GM20431 (cell line): ENCODE data around the gene ILF2.
"Not testable (repeated sequence)": the region's sequence is repeated elsewhere in the genome, so short reads cannot be mapped to it uniquely, and the experiment has no call there.

Experiments used
- in situ Hi-C: fragments of 300-500 bp; cut with MseI, MboI; formaldehyde crosslinking; loops from one replicate; pipeline ENCODE4 v1.15.0; 2020; ENCODE audit warnings: low sequenced_read_pairs; ENCODE audit not compliant: unreplicated experiment

The ILF2 gene

DNA sequence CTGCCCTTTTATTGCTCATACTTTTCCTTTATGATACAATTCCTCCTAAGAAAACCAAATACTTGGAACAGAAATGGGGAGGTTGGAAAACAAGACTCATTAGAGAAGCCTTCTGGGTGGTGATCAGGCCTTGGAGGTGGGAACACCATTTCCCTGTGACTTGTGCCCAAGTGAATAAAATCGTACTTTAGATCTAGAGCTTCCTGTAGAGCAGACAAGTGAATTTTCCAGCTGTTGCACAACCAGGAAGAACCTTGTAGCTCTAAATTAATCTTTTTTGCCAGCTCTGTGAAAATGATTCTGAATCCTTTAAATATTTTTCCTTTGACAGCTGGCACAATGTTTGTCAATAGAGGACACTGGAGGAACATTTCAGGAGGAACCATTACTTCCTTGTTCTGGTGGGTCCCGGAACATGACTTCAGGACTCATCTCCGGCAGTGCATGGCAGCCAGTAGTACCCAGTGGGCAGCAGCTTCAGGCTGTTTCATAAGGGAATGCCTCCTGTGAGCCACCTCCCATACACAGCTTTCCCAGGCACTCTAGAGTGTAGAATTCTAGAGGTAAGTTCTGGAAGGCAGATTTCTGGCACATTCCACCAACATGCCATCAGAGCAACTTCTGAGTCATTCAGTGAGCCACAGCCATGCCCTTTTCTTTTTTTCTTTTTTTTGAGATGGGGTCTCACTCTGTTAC, 17.8 kb downstream of the ILF2 start:
- in situ Hi-C loops, result loop anchor here (25.0 kb wide), 1 partner anchor 334 kb away; the partner anchor contains the start of genes JTB, RAB13 and RPS27

DNA sequence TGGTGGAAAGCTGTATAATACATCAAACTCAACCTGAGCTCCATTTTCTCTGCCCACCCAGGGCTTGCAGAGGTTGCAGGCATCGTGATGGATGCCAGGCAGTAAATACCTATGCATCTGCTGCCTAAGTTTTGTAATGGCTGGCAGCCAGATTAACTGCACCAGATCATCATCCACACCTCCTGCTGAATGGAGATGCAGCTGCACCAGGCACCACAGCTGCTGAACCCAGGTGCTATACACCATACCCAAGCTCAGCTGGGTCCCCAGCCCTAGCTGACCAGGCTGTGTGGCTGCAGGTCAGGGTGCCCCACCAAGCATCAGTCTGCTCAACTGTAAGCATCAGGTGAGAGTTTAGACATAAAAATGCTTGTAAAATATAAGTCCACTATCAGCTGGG, 19.0 kb downstream of the ILF2 start:
- in situ Hi-C loops, result loop anchor here (25.0 kb wide), 1 partner anchor 336 kb away; the partner anchor contains the start of genes JTB, RAB13 and RPS27

DNA sequence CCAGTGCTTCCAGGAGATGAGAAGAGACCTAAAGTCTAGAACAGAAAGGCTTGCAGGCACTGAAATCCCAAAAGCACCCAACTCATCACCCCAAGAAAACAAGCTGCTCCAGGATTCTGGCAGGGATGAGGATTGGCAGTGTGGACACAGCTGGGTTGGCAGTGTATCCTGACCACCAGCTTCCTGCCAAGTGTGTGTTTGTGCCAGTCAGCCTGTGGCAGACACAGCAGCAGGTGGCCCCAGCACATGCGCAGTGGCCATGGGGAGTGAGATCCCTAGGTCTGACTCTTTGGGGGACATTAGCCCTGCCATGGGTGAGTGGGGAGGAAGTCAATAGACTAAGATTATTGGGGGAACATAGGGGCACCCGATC, 20.9 kb downstream of the ILF2 start:
- in situ Hi-C loops, result loop anchor here (25.0 kb wide), 1 partner anchor 337 kb away; the partner anchor contains the start of genes JTB, RAB13 and RPS27

DNA sequence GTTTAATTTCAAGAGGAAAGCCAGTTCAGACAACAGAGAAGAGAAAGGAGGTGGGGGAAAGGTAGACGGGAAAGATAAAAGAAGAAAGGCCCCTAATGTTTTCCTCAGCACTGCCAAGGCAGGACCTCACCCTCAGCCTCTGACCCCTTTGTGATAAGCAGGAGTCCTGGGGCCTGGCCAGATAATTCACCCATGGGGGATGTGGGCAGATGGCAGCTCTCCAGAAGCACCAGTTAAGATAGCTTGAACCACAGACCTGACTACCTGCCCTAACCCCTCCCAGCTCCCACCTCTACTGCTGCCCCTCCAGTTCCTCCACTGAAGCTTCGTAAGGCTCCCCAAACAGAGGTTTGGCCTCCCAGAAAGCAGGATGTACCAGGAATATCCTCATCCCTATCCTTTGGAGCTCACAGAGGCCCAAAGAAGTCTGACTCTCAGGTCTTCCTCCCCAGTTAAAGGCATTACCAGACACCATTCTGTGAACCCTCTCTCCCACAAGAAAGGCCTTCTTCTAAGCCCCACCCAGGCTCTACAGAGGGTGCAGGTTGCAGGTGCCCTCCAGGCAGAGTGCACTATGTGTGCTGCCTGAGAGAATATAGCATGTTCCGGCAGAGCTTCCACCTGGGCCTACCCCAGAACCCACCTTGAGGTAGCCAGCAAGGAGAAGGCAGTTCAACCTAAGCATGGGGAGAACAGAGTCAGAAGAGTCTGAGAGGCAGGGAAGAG, 21.5 kb downstream of the ILF2 start:
- in situ Hi-C loops, result no loop called here

DNA sequence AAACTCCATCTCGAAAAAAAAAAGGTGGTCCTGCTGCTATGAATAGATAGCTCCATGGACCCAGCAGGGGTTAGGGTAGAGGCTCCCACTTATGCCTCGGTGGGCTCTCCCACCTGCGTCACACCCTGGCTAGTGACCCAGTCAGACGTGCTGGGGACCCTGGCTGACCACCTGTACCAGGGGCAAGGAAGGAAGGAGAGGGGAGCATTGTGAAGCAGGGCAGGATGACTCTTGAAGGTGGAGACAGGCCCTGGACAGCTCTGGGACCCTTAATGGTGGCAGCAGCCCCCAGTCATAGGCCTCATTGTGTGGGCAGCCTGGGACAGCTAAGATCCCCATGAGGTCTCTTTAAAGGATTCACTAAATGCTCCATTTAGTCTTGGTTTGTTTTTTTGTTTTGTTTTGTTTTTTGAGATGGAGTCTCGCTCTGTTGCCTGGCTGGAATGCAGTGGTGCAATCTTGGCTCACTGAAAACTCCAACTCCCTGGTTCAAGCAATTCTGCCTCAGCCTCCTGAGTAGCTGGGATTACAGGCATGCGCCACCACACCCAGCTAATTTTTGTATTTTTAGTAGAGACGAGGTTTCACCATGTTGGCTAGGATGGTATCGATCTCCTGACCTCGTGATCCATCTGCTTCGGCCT, 22.7 kb downstream of the ILF2 start:
- in situ Hi-C loops, result no loop called here

DNA sequence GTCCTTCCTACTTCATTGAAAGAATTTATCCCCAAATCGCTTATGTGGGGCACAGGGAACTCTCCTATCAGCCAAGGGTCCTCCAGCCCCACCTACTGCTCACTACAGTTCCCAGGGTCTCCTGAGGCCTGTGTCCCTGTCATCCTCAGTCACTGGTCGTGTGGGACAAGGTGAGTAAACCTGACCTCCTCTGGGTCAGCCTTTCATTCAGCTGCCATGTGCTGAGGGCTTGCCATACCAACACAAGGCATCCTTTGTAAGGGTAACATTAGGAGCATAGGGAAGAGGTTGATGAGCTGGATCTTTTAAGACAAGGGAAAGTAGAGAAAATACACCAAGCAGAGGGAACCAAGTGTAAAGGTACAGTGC, 23.5 kb downstream of the ILF2 start:
- in situ Hi-C loops, result no loop called here

DNA sequence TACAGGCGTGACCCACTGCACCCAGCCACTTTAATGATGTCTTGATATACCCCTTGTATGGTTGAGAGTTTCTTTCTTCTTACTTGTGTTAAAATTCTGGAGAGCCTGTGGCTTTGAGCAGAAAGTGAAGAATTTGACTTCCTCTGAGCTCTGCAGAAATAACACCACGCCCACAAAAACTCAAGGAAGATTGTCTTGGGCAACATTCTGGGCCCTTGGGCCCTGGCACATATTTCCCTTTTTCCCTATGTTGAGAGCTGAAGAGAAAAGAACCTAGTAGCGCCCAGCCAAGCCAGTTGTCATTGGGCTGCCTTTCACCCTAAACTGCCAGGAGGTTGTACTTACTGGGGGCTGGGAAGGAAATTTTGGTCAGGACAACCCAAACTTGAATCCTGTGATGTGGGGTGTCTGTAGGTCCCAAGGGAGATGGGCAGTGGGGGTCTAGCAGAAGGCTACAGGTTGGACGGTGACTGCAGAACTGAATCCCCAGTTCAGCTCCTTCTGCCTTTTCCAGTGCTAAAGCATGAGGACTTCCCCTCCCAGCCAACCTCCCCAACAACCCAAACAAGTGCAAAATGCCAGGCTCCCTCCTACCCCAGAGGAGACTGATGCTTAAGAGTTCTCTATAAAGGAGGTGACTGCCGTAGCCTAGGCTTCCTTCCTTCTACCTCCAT, 24.0 kb downstream of the ILF2 start:
- in situ Hi-C loops, result no loop called here

DNA sequence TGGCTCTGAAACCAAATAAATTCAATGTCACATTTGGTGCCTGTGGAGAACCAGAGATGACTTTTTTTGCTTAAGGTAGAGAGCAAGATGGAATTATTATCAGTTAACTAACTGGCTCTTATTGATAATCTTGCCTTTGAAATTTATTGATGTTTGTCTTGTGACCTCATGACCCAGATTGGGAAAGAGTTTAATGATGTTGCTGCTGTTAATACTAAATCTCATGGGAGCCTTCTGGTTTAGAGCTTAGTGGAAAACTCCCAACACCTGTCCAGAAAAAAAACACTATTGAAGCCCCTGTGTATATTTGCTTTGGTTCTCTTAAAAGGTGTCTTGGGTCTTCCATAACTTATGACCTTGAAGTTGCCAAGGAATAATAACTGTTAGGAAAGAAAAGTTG, 27.0 kb downstream of the ILF2 start:
- in situ Hi-C loops, result no loop called here

DNA sequence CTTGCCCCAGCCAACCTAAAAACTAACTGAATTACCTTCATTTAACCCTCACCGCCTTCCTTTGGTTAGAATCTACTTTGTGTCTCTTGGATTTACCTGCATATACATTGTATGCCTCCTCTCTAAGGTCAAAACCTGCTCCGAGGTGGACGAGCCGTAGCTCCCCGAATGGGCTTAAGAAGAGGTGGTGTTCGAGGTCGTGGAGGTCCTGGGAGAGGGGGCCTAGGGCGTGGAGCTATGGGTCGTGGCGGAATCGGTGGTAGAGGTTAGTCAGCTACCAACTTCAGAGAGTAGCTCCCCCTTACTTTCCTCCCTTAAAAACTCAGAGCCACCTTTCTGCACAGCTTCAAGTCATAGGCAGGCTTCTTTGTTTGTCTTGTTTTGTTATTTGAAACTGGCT, 27.7 kb downstream of the ILF2 start:
- in situ Hi-C loops, result no loop called here

DNA sequence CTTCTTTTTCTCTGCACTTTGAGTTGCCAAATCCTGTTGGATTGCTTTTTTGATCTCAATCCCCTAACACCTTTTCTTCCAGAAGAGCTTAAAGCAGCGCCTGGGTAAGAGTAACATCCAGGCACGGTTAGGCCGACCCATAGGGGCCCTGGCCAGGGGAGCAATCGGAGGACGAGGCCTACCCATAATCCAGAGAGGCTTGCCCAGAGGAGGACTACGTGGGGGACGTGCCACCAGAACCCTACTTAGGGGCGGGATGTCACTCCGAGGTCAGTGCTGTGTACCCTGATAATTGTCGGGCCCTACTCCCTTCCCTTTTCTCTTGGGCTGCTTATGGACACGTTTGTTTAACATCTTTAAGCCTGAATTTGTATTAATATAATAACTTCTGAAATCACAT, 28.6 kb downstream of the ILF2 start:
- in situ Hi-C loops, result no loop called here

DNA sequence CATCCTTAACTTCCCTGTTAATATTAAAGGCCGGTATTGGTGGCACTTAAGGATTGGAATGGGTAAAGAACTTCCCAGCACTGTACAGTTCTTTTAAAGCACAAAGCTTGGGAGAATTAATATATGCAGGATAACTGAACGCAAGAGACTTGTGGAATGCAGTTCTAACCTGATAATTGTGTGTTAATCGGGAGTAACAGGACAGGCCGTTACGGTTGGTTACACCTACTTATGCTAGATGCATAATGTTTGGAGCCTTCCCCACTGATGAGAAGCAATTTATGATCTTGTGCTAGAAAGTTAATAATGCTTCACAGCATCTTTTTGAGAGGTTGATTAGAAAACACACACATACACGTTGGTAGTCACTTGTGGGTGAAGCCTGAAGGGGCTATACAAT, 29.9 kb downstream of the ILF2 start:
- in situ Hi-C loops, result no loop called here

DNA sequence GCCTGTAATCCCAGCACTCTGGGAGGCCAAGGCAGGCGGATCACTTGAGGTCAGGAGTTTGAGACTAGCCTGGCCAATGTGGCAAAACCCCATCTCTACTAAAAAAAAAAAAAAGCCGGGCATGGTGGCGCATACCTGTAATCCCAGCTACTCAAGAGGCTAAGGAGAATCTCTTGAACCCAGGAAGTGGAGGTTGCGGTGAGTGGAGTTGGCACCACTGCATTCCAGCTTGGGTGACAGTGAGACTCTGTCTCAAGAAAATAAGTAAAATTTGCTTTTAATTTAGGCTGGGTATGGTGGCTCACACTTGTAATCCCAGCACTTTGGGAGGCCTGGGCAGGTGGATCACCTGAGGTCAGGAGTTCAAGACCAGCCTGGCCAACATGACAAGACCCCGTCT, 30.6 kb downstream of the ILF2 start:
- in situ Hi-C loops, result not testable (repeated sequence)

DNA sequence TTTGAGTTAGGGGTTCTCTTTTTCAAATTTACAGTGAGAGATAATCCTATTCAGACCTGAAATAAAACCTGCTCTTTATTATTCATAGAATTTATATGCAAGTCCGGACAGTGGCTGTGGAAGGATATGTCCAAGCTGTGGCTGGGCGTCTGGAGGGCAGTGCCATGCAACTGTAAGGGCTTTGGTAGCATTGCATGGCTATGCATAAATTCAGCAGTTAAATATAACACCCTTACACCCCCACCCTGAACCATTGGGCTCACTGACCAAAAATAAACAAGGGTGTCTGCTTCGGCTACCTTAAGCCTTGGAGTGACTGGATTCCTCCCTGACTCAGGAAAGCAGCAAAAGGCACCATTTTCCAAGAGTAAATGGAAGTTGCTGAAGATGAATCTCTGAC, 31.5 kb downstream of the ILF2 start:
- in situ Hi-C loops, result no loop called here

DNA sequence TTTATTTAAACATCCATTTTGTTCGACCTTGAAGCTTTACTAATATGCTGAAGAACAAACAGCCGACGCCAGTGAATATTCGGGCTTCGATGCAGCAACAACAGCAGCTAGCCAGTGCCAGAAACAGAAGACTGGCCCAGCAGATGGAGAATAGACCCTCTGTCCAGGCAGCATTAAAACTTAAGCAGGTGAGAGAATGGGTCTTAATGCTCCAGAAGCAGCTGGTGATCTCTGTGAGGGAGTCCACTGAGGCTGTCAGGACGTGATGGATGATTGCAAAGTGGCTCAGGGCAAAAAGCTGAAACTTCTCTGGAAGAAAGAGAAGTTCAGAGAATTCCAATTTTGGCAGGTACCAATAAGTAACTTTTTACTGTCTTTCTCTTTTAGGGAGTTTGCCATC, 32.5 kb downstream of the ILF2 start:
- in situ Hi-C loops, result no loop called here

DNA sequence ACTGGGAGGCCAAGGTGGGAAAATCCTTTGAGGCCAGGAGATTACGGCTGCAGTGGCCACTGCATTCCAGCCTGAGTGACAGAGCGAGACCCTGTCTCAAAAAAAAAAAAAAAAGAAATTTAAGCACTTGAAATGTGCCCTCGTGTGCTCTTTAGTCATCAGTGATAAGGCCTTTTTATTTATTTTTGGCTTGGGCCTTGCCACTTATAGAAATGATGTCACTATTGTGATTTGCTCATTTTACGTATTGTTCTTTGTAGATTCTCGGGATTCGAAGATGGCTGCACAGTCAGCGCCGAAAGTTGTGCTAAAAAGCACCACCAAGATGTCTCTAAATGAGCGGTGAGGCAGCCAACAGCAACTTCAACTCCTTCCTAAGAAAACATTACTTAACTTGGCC, 34.5 kb downstream of the ILF2 start:
- in situ Hi-C loops, result no loop called here

DNA sequence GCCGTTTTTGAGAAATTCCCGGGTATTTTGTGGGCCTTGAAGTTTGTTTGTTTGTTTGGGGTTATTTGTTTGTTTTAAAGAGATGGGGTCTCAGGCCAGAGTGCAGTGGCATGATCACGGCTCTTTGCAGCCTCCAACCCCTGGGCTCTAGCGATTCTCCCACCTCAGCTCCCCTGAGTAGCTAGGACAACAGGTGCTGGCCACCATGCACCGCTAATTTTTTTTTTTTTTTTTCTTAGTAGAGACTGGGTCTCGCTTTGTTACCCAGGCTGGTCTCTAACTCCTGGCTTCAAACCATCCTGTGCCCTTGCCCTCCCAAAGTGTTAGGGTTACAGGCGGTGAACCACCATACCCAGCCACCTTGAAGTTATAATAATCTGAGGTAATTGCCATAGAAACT, 34.9 kb downstream of the ILF2 start:
- in situ Hi-C loops, result no loop called here

DNA sequence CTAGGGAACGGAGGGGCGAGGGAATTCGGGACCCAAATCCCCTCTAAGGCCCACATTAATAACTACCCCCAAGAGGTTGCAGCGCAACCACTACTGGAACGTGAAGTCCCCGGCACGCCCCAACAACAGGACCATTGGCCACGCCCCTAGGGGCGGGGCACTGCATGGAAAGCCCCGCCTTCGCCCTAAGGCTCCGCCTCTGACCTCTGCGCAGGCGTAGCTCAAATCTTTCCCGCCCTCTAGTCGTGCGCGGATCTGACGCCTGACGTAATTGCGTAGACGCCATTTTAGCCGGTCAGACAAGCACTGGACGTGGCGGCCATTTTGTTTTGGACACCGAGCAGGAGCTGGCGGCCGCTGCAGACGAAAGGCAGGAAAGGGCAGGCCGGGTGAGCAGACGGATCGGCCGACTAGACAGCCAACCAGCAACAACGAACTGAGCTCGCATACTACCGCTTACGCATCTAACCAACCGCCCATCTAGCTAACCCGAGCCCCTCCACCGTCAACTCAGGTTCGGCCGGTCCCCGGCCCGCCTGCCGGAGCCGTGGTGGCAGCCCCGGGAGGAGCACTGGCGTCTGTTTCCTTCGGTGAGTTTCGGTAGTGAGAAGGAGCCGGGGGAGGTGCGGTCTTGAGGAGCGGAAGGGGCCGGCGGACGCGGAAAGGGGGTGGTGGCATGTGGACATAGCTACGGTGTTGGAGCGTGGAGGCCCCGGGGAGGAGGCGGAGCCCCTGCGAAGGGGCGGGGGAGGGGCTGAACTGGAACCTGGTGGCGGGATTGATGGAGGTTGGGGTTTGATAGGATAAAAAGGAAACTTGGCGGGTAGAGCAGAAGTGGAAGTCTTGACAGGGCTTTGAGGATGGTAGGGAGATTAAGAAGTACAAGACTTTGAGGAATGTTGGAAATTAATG, 36.8 kb downstream of the ILF2 start, which contains the start of gene CHTOP:
TSS of gene CHTOP (plus strand) at position 313 of the 912 bp plus-strand sequence. CDS start 2,523 bp downstream, outside the sequence.
- in situ Hi-C loops, result no loop called here

DNA sequence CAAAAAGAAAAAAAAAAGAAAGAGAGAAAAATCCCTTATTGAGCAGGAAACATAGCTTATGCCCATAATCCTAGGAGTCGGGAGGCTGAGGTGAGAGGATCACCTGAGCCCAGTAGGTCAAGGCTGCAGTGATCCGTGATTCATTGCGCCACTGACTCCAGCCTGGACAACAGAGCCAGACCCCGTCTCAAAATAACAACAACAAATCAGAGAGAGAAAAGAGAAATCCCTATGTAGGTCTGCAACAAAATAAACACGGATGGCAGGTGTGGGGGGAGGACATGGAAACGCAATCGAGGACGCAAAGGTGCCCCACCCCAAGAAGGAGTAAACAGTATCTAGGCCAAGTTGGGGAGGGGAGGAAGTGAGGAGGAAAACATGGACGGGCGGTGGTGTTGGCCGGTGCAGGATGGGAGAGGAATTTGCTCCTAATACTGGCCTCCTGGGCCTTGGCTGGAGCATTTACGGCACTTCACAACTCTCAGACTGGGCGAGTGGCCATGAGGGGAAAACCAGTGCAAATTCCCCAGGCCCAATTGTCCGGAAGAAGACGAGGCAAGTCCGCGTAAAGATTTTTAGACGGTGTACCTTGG, 37.5 kb downstream of the ILF2 start:
- in situ Hi-C loops, result no loop called here
